Right cardiac atrium (tissue), 5 donors: Measurements from ENCODE around the gene DCAF11. TPM values are rescaled to one million over a fixed set of nuclear protein-coding genes. Genes with fewer than 3 reads are reported as not detected.

Experiments used
- ATAC-seq, 2 donors: fragments of 200-7000 bp; cut with Tn5 transposase; one replicate each; pipeline versions ENCODE4 v1.8.0 to v1.9.1; 2020; ENCODE audit warnings: moderate library complexity in 2 of 2, mild to moderate bottlenecking in 1 of 2
- DNase-seq, 3 donors: peaks; one replicate each; pipeline ENCODE4 v3.0.0-alpha.2; 2020
- H3K27ac ChIP-seq: one replicate; pipeline ENCODE4 v1.5.1; 2013; ENCODE audit warnings: mild to moderate bottlenecking, low read length, control low read depth, moderate library complexity
- H3K27me3 ChIP-seq: one replicate; pipeline ENCODE4 v1.6.1; 2013; ENCODE audit not compliant: control insufficient read depth, insufficient read depth
- H3K4me1 ChIP-seq: one replicate; pipeline ENCODE4 v1.6.1; 2013; ENCODE audit warnings: low read length; ENCODE audit not compliant: control insufficient read depth, insufficient read depth
- H3K4me3 ChIP-seq: one replicate; pipeline ENCODE4 v1.5.1; 2013; ENCODE audit warnings: low read length, control low read depth
- H3K9me3 ChIP-seq: one replicate; pipeline ENCODE4 v1.6.1; 2013; ENCODE audit warnings: low read length; ENCODE audit not compliant: control insufficient read depth
- WGBS: extraction: QIAGEN DNeasy Blood & Tissue Kit; methylation state at CpG from one replicate; pipeline ENCODE4 v1.1.7; 2013; 5-methylcytosine and 5-hydroxymethylcytosine counted together
- intact Hi-C, 4 donors: fragments of 100-400 bp; cut with DNase I; formaldehyde crosslinking; loops; one replicate each; pipeline versions ENCODE4 v1.11.0 to v1.14.0; 2022 to 2023
- polyA plus RNA-seq: library from polyadenylated mRNA; stranded (reverse); fragments of 200-250 nt; gene quantifications from one replicate; pipeline ENCODE4 v1.2.3, GENCODE V29; 2013
- total RNA-seq, 4 donors: library from RNA; stranded (reverse); fragmentation: NEBNext Ultra II Directional; extraction: Animal tissue kit (Norgen Biotek cat#: 25700); gene quantifications; one replicate each; pipeline ENCODE4 v1.2.1, GENCODE V29; 2021
- donor health status: healthy with polysubstance abuse.
- donor health status: DM: no; HTN: yes; CAD: no.
- donor health status: DM: no; HTN: no; CAD: no.
- donor health status: DM: no; HTN: yes; CAD: no; lungs with severe emphysema.
- donor health status: DM: yes; HTN: yes; CAD: no.

DCAF11 gene
- total and polyA plus RNA-seq, 5 donors = 33.1 to 70.7 (median 58.7) TPM

- peaks cover 6% of the 10 kb centered on the region for H3K4me1 ChIP-seq
- ATAC-seq (no peak), DNase-seq (no peak)
- intact Hi-C loops = no loop called here
- no peak overlapping the region for H3K27ac ChIP-seq
- H3K9me3 ChIP-seq = no peaks in the 10 kb centered on the region
- no peak overlapping the region for H3K4me3 ChIP-seq
- WGBS = 90% methylated on average over 2 of the region's 2 CpGs
- no peaks in the 10 kb centered on the region for H3K27me3 ChIP-seq
Measured at GRCh38 chr14:24127673-24128072, 13.1 kb downstream of the DCAF11 start.

- Histone ChIP-seq H3K4me1 (peaks cover 6% of the 10 kb centered on the region), H3K27me3 (no peaks in the 10 kb centered on the region), H3K9me3 (no peaks in the 10 kb centered on the region), H3K4me3 (no peak overlapping the region), H3K27ac (no peak overlapping the region)
- 91% methylated on average over 8 of the region's 8 CpGs for WGBS
- no peak for ATAC-seq
- no peak for DNase-seq
- intact Hi-C loops = no loop called here
Measured at GRCh38 chr14:24129410-24129998, 14.9 kb downstream of the DCAF11 start.

GRCh38 chr14:24130380-24130716, 15.8 kb downstream of the DCAF11 start, which contains the start of gene FITM1:
FITM1 (plus strand) TSS chr14:24130659; CDS start chr14:24131564, 905 bp downstream.
- ATAC-seq (no peak), DNase-seq (no peak)
- Histone ChIP-seq H3K4me3 (no peak within 1 kb of the TSS), H3K27me3 (no peaks in the 10 kb centered on the region), H3K9me3 (no peaks in the 10 kb centered on the region), H3K27ac (peak within 1 kb of the TSS; percentile 99), H3K4me1 (peaks cover 6% of the 10 kb centered on the region)
- 87% methylated on average over 5 of the region's 5 CpGs for WGBS
- intact Hi-C loops = no loop called here

- H3K27me3 ChIP-seq = no peaks in the 10 kb centered on the region
- H3K4me1 ChIP-seq = peaks cover 6% of the 10 kb centered on the region
- peak; percentile 73 to 90 (median 87) for DNase-seq
- intact Hi-C loops = no loop called here
- ATAC-seq = peak; percentile 66 to 68
- WGBS = 26% methylated on average over 7 of the region's 7 CpGs
- H3K27ac ChIP-seq = peak overlapping the region; percentile 99
- H3K4me3 ChIP-seq = no peak overlapping the region
- H3K9me3 ChIP-seq = no peaks in the 10 kb centered on the region
Measured at GRCh38 chr14:24130717-24131548, 16.4 kb downstream of the DCAF11 start.

GRCh38 chr14:24131549-24131966, 17.0 kb downstream of the DCAF11 start:
- no peak overlapping the region for H3K4me3 ChIP-seq
- no peaks in the 10 kb centered on the region for H3K9me3 ChIP-seq
- ATAC-seq (peak; percentile 1 to 3), DNase-seq (no peak)
- H3K27me3 ChIP-seq = no peaks in the 10 kb centered on the region
- intact Hi-C loops = no loop called here
- peak overlapping the region; percentile 99 for H3K27ac ChIP-seq
- 49% methylated on average over 15 of the region's 15 CpGs for WGBS
- H3K4me1 ChIP-seq = peaks cover 6% of the 10 kb centered on the region

- no peak for ATAC-seq
- Histone ChIP-seq H3K4me1 (peaks cover 6% of the 10 kb centered on the region), H3K27me3 (no peaks in the 10 kb centered on the region), H3K4me3 (no peak overlapping the region), H3K9me3 (no peaks in the 10 kb centered on the region), H3K27ac (peak overlapping the region; percentile 99)
- 46% methylated on average over 24 of the region's 24 CpGs for WGBS
- intact Hi-C loops = no loop called here
- peak in 2 of 3 donors; percentile 72 to 74 for DNase-seq
Measured at GRCh38 chr14:24132061-24132685, 17.6 kb downstream of the DCAF11 start.

- peak overlapping the region; percentile 99 for H3K27ac ChIP-seq
- H3K4me3 ChIP-seq = no peak overlapping the region
- 79% methylated on average over 2 of the region's 2 CpGs for WGBS
- H3K4me1 ChIP-seq = peaks cover 6% of the 10 kb centered on the region
- intact Hi-C loops = no loop called here
- H3K9me3 ChIP-seq = no peaks in the 10 kb centered on the region
- ATAC-seq (no peak), DNase-seq (no peak)
- H3K27me3 ChIP-seq = no peaks in the 10 kb centered on the region
Measured at GRCh38 chr14:24132976-24133375, 18.4 kb downstream of the DCAF11 start.

GRCh38 chr14:24133735-24134134, 19.2 kb downstream of the DCAF11 start:
- 99% methylated on average over 1 of the region's 1 CpG for WGBS

GRCh38 chr14:24135584-24135833, 20.9 kb downstream of the DCAF11 start:
- H3K4me1 ChIP-seq = peaks cover 7% of the 10 kb centered on the region
- 6% methylated on average over 9 of the region's 9 CpGs for WGBS
- peak overlapping the region; percentile 57 for H3K27ac ChIP-seq
- intact Hi-C loops = no loop called here
- DNase-seq (no peak), ATAC-seq (no peak)
- peak overlapping the region; percentile 39 for H3K4me3 ChIP-seq
- no peaks in the 10 kb centered on the region for H3K9me3 ChIP-seq
- no peaks in the 10 kb centered on the region for H3K27me3 ChIP-seq

More at GRCh38 chr14:24133735-24134134, 19.2 kb downstream of the DCAF11 start:
- intact Hi-C loops = no loop called here
- H3K27ac ChIP-seq = no peak overlapping the region
- no peaks in the 10 kb centered on the region for H3K27me3 ChIP-seq
- no peak overlapping the region for H3K4me3 ChIP-seq
- H3K4me1 ChIP-seq = peaks cover 6% of the 10 kb centered on the region
- no peak for DNase-seq
- no peak for ATAC-seq
- no peaks in the 10 kb centered on the region for H3K9me3 ChIP-seq

GRCh38 chr14:24135834-24136683, 21.5 kb downstream of the DCAF11 start, which contains the start of gene PSME1:
PSME1 (plus strand) TSS chr14:24136194; CDS start chr14:24136263, 69 bp downstream.
- Histone ChIP-seq H3K4me3 (peak within 1 kb of the TSS; percentile 67), H3K4me1 (peaks cover 2% of the 10 kb centered on the region), H3K27me3 (no peaks in the 10 kb centered on the region), H3K27ac (peak within 1 kb of the TSS; percentile 65), H3K9me3 (no peaks in the 10 kb centered on the region)
- ATAC-seq (peak; percentile 95 to 97), DNase-seq (peak; percentile 94 to 98 (median 98))
- WGBS = under 1% methylated on average over 74 of the region's 75 CpGs
- intact Hi-C loops = no loop called here
